Right lobe of liver (tissue), 6 donors: Measurements from ENCODE around the gene RPE. TPM values are rescaled to one million over a fixed set of nuclear protein-coding genes. Genes with fewer than 3 reads are reported as not detected.

Experiments used
- ATAC-seq, 4 donors: fragments of 200-7000 bp; cut with Tn5 transposase; one replicate each; pipeline ENCODE4 v1.9.1; 2020; ENCODE audit warnings: mild to moderate bottlenecking in 4 of 4, moderate library complexity in 4 of 4
- DNase-seq, 3 donors: peaks; one replicate each; pipeline ENCODE4 v3.0.0-alpha.2; 2020
- H3K27ac ChIP-seq, 3 donors: fragments of 200-600 bp; one replicate each; pipeline ENCODE4 v1.8.0; 2022
- H3K27me3 ChIP-seq, 2 donors: fragments of 200-600 bp; one replicate each; pipeline ENCODE4 v1.8.0; 2022
- H3K36me3 ChIP-seq, 4 donors: fragments of 200-600 bp; sonication (generic) in 1 of 4; one replicate each; pipeline versions ENCODE4 v1.5.1 to v1.8.0; 2017 to 2022; ENCODE audit warnings: control low read depth in 1 of 4
- H3K4me1 ChIP-seq, 4 donors: fragments of 200-600 bp; sonication (generic) in 1 of 4; one replicate each; pipeline versions ENCODE4 v1.5.1 to v1.8.0; 2017 to 2022; ENCODE audit warnings: control low read depth in 1 of 4
- H3K4me3 ChIP-seq, 3 donors: fragments of 200-600 bp; one replicate each; pipeline ENCODE4 v1.8.0; 2022
- H3K9me3 ChIP-seq, 4 donors: fragments of 200-600 bp; sonication (generic) in 1 of 4; one replicate each; pipeline versions ENCODE4 v1.5.1 to v1.8.0; 2017 to 2022; ENCODE audit warnings: control low read depth in 1 of 4
- POLR2A ChIP-seq: fragments of 450-650 bp; IDR thresholded peaks from one replicate; pipeline ENCODE4 v1.6.1; 2017; ENCODE audit warnings: antibody characterized with exemption, mild to moderate bottlenecking
- WGBS: methylation state at CpG from one replicate; pipeline ENCODE4 v1.1.6; 2018; ENCODE audit warnings: low coverage, low lambda C conversion rate; ENCODE audit not compliant: insufficient coverage; ENCODE audit errors: missing lambda C conversion rate; 5-methylcytosine and 5-hydroxymethylcytosine counted together
- intact Hi-C, 2 donors: fragments of 100-400 bp; cut with DNase I; formaldehyde crosslinking; loops; one replicate each; pipeline versions ENCODE4 v1.11.2 to v1.14.1; 2022
- total RNA-seq, 6 experiments: library from RNA; depleted of rRNA in 2 of 6; stranded (reverse); fragments of >200 nt in 2 of 6; fragmentation: NEBNext Ultra II Directional in 3 of 6; extraction: Animal tissue kit (Norgen Biotek cat#: 25700) in 3 of 6; gene quantifications; one replicate each; pipeline versions ENCODE4 v1.1.0 to v1.2.4, GENCODE V29; 2016 to 2023
- TF ChIP-seq, protein P1 (sequence below), 4 donors: fragments of 200-600 bp in 3 of 4; fragments of 450-650 bp in 1 of 4; IDR thresholded peaks; one replicate each; pipeline versions ENCODE4 v1.5.1 to v1.8.0; 2016 to 2022; ENCODE audit warnings: antibody characterized with exemption in 4 of 4, mild to moderate bottlenecking in 2 of 4
- donor health status: DM: no; HTN: yes; CAD: no.
- donor health status: DM: no; HTN: no; CAD: no.
- donor health status: DM: no; HTN: no; CAD: no.
- donor health status: DM: no; HTN: yes; CAD: no.
- donor health status: DM: no; HTN: yes; CAD: no.

RPE gene
- total RNA-seq, 6 experiments from 2014 or later, result 21.8 to 39.9 (median 25.3) TPM

DNA sequence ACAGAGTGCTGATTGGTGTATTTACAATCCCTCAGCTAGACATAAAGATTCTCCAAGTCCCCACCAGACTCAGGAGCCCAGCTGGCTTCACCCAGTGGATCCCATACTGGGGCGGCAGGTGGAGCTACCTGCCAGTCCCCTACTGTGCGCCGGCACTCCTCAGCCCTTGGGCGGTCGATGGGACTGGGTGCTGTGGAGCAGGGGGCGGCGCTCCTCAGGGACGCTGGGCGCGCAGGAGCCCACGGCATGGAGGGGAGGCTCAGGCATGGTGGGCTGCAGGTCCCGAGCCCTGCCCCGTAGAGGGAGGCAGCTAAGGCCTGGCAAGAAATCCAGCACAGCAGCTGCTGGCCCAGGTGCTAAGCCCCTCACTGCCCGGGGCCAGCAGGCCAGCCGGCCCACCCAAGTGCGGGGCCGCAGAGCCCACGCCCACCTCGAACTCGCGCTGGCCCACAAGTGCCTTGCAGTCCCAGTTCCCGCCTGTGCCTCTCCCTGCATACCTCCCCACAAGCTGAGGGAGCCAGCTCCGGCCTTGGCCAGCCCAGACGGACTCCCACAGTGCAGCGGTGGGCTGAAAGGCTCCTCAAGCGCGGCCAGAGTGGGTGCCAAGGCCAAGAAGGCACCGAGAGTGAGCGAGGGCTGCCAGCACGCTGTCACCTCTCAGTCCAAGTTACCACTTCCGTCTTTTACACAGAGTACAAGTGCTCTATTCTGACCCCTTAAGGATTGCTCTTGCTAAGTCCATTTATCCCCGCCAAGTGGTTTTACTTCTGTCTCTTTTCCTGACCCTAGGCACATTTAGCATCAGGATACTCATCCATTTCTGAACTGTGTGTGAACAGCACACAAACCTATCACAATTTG, 1.7 kb upstream of the RPE start:
- no peak for TF ChIP-seq POLR2A
- TF ChIP-seq, protein P1, sequence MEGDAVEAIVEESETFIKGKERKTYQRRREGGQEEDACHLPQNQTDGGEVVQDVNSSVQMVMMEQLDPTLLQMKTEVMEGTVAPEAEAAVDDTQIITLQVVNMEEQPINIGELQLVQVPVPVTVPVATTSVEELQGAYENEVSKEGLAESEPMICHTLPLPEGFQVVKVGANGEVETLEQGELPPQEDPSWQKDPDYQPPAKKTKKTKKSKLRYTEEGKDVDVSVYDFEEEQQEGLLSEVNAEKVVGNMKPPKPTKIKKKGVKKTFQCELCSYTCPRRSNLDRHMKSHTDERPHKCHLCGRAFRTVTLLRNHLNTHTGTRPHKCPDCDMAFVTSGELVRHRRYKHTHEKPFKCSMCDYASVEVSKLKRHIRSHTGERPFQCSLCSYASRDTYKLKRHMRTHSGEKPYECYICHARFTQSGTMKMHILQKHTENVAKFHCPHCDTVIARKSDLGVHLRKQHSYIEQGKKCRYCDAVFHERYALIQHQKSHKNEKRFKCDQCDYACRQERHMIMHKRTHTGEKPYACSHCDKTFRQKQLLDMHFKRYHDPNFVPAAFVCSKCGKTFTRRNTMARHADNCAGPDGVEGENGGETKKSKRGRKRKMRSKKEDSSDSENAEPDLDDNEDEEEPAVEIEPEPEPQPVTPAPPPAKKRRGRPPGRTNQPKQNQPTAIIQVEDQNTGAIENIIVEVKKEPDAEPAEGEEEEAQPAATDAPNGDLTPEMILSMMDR (IDR thresholded peaks at IDR 0.05), result no peak
- Histone ChIP-seq H3K4me1 (peaks cover 0 to 18% (median 1%) of the 10 kb centered on the region in 4 donors), H3K27ac (no peak overlapping the region), H3K36me3 (no peaks in the 10 kb centered on the region), H3K9me3 (no peaks in the 10 kb centered on the region), H3K4me3 (no peak overlapping the region), H3K27me3 (no peaks in the 10 kb centered on the region)
- DNase-seq (peak in 2 of 3 donors; percentile 25 to 55), ATAC-seq (no peak)
- WGBS, result 94% methylated on average over 9 of the region's 32 CpGs
- intact Hi-C loops, result no loop called here

DNA sequence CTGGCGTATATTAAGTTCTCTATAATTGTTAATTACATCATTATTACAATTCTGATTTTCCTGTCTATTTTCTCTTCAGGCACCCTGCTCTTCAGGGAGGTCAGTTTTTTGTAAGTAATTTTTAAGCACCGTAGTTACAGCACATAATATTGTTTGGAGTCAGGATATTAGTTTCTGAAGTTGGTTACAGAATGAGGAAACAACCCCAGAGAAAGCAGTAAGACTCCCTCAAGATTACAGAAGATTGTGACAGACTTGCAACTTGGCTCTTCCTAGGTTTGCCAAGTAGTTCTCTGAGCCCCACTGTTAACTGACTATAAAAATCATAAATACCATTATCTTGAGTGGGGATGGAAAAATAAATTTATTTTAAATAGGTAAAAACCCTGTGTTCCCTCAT, 921 bp downstream of the RPE start:
- Histone ChIP-seq H3K27me3 (no peaks in the 10 kb centered on the region), H3K27ac (peak overlapping the region in 1 of 3 donors; percentile 35), H3K9me3 (no peaks in the 10 kb centered on the region), H3K4me1 (peaks cover 0 to 22% (median 1%) of the 10 kb centered on the region in 4 donors), H3K4me3 (peak overlapping the region; percentile 87 to 96 (median 90)), H3K36me3 (no peaks in the 10 kb centered on the region)
- ATAC-seq (no peak), DNase-seq (no peak)
- WGBS, result 23% methylated on average over 2 of the region's 2 CpGs
- intact Hi-C loops, result no loop called here
- no peak for TF ChIP-seq POLR2A
- TF ChIP-seq, protein P1 (IDR thresholded peaks at IDR 0.05), result no peak

DNA sequence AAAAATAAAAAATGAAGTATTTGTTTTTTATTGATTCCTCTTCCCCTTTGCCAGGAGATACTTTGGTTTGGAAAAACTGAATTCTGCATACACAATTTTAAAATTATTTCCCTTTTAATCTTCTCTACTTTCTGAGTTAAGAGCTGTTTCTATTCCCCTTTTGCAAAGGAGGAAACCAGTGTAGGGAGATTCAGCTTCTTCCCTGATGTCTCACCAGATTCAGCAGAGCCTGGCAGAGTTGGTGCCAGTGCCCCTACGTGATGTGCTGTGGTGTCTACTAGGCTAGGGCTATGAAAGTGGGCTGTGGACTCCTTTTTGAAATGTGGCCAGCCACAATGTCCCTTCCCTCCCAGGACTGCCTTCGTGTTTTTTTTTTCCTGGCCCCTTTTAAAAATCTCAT, 2.4 kb downstream of the RPE start:
- no peaks in the 10 kb centered on the region for H3K27me3 ChIP-seq
- H3K4me3 ChIP-seq, result no peak overlapping the region
- H3K36me3 ChIP-seq, result no peaks in the 10 kb centered on the region
- H3K27ac ChIP-seq, result no peak overlapping the region
- H3K9me3 ChIP-seq, result no peaks in the 10 kb centered on the region
- ATAC-seq (no peak), DNase-seq (no peak)
- H3K4me1 ChIP-seq, result peaks cover 0 to 22% (median 1%) of the 10 kb centered on the region in 4 donors
- WGBS, result 57% methylated on average over 2 of the region's 2 CpGs
- TF ChIP-seq, protein P1 (IDR thresholded peaks at IDR 0.05), result no peak
- no peak for TF ChIP-seq POLR2A
- intact Hi-C loops, result no loop called here

DNA sequence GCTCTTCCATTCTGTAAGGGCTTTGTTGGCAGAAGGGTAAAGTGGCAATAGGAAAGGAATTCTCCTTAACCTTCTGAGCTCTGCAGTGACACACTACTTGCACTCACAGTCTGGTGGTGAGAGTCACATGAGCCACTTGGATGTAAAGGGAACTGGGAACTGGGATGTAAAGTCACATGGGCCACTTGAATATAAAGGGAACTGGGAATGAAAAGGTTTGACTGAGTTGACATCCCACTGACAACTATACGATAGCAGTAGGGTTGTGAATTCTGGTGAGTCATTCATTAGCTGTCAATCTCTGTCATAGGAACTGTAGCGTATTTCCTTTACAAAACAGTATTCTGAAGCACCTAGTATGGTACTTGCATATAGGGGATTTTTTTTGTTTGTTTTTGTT, 5.5 kb downstream of the RPE start:
- ATAC-seq, result peak in 3 of 4 donors; percentile 34 to 64 (median 39)
- Histone ChIP-seq H3K4me3 (no peak overlapping the region), H3K4me1 (peaks cover 0 to 17% (median 1%) of the 10 kb centered on the region in 4 donors), H3K27me3 (no peaks in the 10 kb centered on the region), H3K27ac (no peak overlapping the region), H3K9me3 (no peaks in the 10 kb centered on the region), H3K36me3 (no peaks in the 10 kb centered on the region)
- no peak for DNase-seq
- TF ChIP-seq, protein P1 (IDR thresholded peaks at IDR 0.05), result no peak
- TF ChIP-seq POLR2A, result no peak
- intact Hi-C loops, result no loop called here
- WGBS, result 85% methylated on average over 2 of the region's 2 CpGs
